ENCODE results near the gene ERN1. TPM values are rescaled to one million over a fixed set of nuclear protein-coding genes. Genes with fewer than 3 reads are reported as not detected.

ERN1 gene
- total and polyA plus RNA-seq, 2 of the 13 experiments (the other 11 are each of a cell fraction or from before 2014, with no cell fraction given), result 6.0 to 12.7 TPM

- TF ChIP-seq ZBTB20 (CRISPR knock-in tag; IDR thresholded peaks at IDR 0.05; ENCODE audit: borderline replicate concordance, low read depth) (no peak), SALL2 (CRISPR knock-in tag; IDR thresholded peaks at IDR 0.05) (peak; percentile 67; the same call in 1 of the 2 replicates), E2F1 (CRISPR knock-in tag; IDR thresholded peaks at IDR 0.05) (no peak), ZNF317 (CRISPR knock-in tag; IDR thresholded peaks at IDR 0.05) (no peak), SPEN (CRISPR knock-in tag; IDR thresholded peaks at IDR 0.05; ENCODE audit: low read depth) (peak; percentile 35; the same call in 1 of the 2 replicates), ZNF224 (CRISPR knock-in tag; IDR thresholded peaks at IDR 0.05) (no peak)
These were observed 131.8 kb downstream of the ERN1 start, which contains the start of gene PRR29 (continued) for GRCh38 chr17:63998050-63998720.

- H3K9me3 ChIP-seq (ENCODE audit: low read length), result no peaks in the 10 kb centered on the region
- DNase-seq (ENCODE audit: low spot score) (no peak), ATAC-seq (no peak), FAIRE-seq (no peak)
- H3K27ac ChIP-seq (ENCODE audit: extremely low read length, insufficient read depth, low read length), result no peak overlapping the region
- ChIA-PET POLR2A (no interaction called here), CTCF (ENCODE audit: low intra/inter-chr PET ratio, low total read pairs) (no interaction called here)
- H2AFZ ChIP-seq (ENCODE audit: low read length), result peak overlapping the region; percentile 56
- H3K27me3 ChIP-seq (ENCODE audit: control insufficient read depth in 1 of 2, insufficient read depth in 2 of 2, low read length in 2 of 2), result peaks cover 12 to 40% of the 10 kb centered on the region in 2 experiments; a peak in 4 of 5 replicates
- no TSS peak for BruUV-seq (replicated peaks)
- no peak overlapping the region for H3K9ac ChIP-seq (ENCODE audit: insufficient read depth, low read depth, low read length)
- in situ Hi-C loops (cut with HindIII; ENCODE audit: extremely low pct_ligation_motif_present, low pct_unique_long_range_greater_than_20kb) (no loop called here), intact Hi-C loops (cut with micrococcal nuclease; ENCODE audit: unreplicated experiment) (no loop called here)
- peaks cover 47% of the 10 kb centered on the region for H3K4me1 ChIP-seq (ENCODE audit: insufficient read depth, low read length)
- peak overlapping the region in 2 of 3 experiments; percentile 67 to 87; a peak in 3 of 6 replicates for H3K4me3 ChIP-seq (replicated peaks in 1 of 3; ENCODE audit: insufficient read depth in 1 of 3, low read depth in 2 of 3, low read length in 3 of 3)
- no peaks in the 10 kb centered on the region for H4K20me1 ChIP-seq (ENCODE audit: insufficient read depth, low read length)
- 38% methylated on average over 19 of the region's 19 CpGs for WGBS (ENCODE audit: low lambda C conversion rate)
- H3K4me2 ChIP-seq (ENCODE audit: low read depth, low read length), result peak overlapping the region; percentile 92
- no peaks in the 10 kb centered on the region for H3K36me3 ChIP-seq (replicated peaks in 1 of 2; ENCODE audit: control insufficient read depth in 1 of 2, insufficient read depth in 2 of 2, low read length in 2 of 2)
- no peaks in the 10 kb centered on the region for H3K79me2 ChIP-seq (ENCODE audit: insufficient read depth, low read length)
- TF ChIP-seq ZNF318 (CRISPR knock-in tag; IDR thresholded peaks at IDR 0.05) (no peak), ZNF280D (CRISPR knock-in tag; IDR thresholded peaks at IDR 0.05) (no peak)
These were observed 132.4 kb downstream of the ERN1 start for GRCh38 chr17:63997341-63998048.

All from HepG2 (cell line).